GM19239 (cell line): ENCODE data around the gene HSDL1.
"Not testable (repeated sequence)": the region's sequence is repeated elsewhere in the genome, so short reads cannot be mapped to it uniquely, and the experiment has no call there.

Experiments used
- DNase-seq: peaks from one replicate; pipeline ENCODE4 v3.0.0; 2011; ENCODE audit warnings: low spot score; ENCODE audit not compliant: insufficient read length
- FAIRE-seq: peaks from 2 replicates; lab custom pipeline; 2011; peaks lifted over from hg19 to GRCh38; lab: Jason Lieb, UNC

HSDL1 gene

GRCh38 chr16:84111949-84112348 is 33.0 kb downstream of the HSDL1 start:
- FAIRE-seq, DNase-seq: not testable (repeated sequence)

GRCh38 chr16:84111525-84111924 is 33.5 kb downstream of the HSDL1 start:
- no peak for DNase-seq
- no peak for FAIRE-seq

GRCh38 chr16:84110527-84110926 is 34.5 kb downstream of the HSDL1 start:
- no peak for FAIRE-seq

GRCh38 chr16:84109598-84110335 is 35.2 kb downstream of the HSDL1 start:
- DNase-seq = no peak
- no peak for FAIRE-seq

More at GRCh38 chr16:84110527-84110926, 34.5 kb downstream of the HSDL1 start:
- no peak for DNase-seq

GRCh38 chr16:84107921-84108320 is 37.1 kb downstream of the HSDL1 start:
- DNase-seq (no peak), FAIRE-seq (no peak)

GRCh38 chr16:84105948-84106740 is 38.8 kb downstream of the HSDL1 start:
- DNase-seq (no peak), FAIRE-seq (no peak)

- FAIRE-seq = no peak
- DNase-seq = no peak
Observed at GRCh38 chr16:84105301-84105815, 39.6 kb downstream of the HSDL1 start.

GRCh38 chr16:84104231-84104630 is 40.7 kb downstream of the HSDL1 start:
- DNase-seq (no peak), FAIRE-seq (no peak)

- DNase-seq = no peak
- no peak for FAIRE-seq
Observed at GRCh38 chr16:84103678-84104077, 41.3 kb downstream of the HSDL1 start.

GRCh38 chr16:84098939-84099338 is 46.0 kb downstream of the HSDL1 start:
- no peak for FAIRE-seq
- no peak for DNase-seq

GRCh38 chr16:84096447-84097005 is 48.5 kb downstream of the HSDL1 start:
- DNase-seq (no peak), FAIRE-seq (no peak)

GRCh38 chr16:84095466-84095865 is 49.5 kb downstream of the HSDL1 start:
- FAIRE-seq = no peak
- no peak for DNase-seq

- FAIRE-seq = no peak
- DNase-seq = no peak
Observed at GRCh38 chr16:84093879-84094270, 51.1 kb downstream of the HSDL1 start.

- DNase-seq = no peak
- FAIRE-seq = no peak
Observed at GRCh38 chr16:84093120-84093878, 51.7 kb downstream of the HSDL1 start.

GRCh38 chr16:84091460-84091859 is 53.5 kb downstream of the HSDL1 start:
- DNase-seq (no peak), FAIRE-seq (no peak)

GRCh38 chr16:84090211-84090610 is 54.8 kb downstream of the HSDL1 start:
- FAIRE-seq = no peak
- DNase-seq = no peak

- DNase-seq (peak; percentile 50), FAIRE-seq (peak; percentile 99)
Observed at GRCh38 chr16:84088695-84089395, 56.1 kb downstream of the HSDL1 start.

- no peak for DNase-seq
- peak; percentile 93 for FAIRE-seq
Observed at GRCh38 chr16:84087466-84088151, 57.4 kb downstream of the HSDL1 start.

GRCh38 chr16:84087001-84087400 is 58.0 kb downstream of the HSDL1 start:
- FAIRE-seq = no peak
- DNase-seq = no peak
